ENCODE measurements around the gene AK1. TPM values are rescaled to one million over a fixed set of nuclear protein-coding genes. Genes with fewer than 3 reads are reported as not detected.

AK1 gene
- total and polyA plus RNA-seq, 9 of the 15 experiments (the other 6 are each of a cell fraction or from before 2014, with no cell fraction given): 10.1 to 71.8 (median 39.0) TPM

GRCh38 chr9:127828262-127829031 is 49.0 kb downstream of the AK1 start (continued):
- no peak for TF ChIP-seq PBX2 (CRISPR knock-in tag; IDR thresholded peaks at IDR 0.05; ENCODE audit: low read depth)
- peak; percentile 25; the same call in 1 of the 2 replicates for TF ChIP-seq PBX2 (tag; conservative IDR thresholded peaks at IDR 0.05; ENCODE audit: low read depth)
- TF ChIP-seq, protein P1, sequence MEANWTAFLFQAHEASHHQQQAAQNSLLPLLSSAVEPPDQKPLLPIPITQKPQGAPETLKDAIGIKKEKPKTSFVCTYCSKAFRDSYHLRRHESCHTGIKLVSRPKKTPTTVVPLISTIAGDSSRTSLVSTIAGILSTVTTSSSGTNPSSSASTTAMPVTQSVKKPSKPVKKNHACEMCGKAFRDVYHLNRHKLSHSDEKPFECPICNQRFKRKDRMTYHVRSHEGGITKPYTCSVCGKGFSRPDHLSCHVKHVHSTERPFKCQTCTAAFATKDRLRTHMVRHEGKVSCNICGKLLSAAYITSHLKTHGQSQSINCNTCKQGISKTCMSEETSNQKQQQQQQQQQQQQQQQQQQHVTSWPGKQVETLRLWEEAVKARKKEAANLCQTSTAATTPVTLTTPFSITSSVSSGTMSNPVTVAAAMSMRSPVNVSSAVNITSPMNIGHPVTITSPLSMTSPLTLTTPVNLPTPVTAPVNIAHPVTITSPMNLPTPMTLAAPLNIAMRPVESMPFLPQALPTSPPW (CRISPR knock-in tag; IDR thresholded peaks at IDR 0.05): peak; percentile 80
- TF ChIP-seq HDAC8 (tag; IDR thresholded peaks at IDR 0.05): no peak
- TF ChIP-seq ARID1B (IDR thresholded peaks at IDR 0.05): peak; percentile 50; the same call in 1 of the 2 replicates
- TF ChIP-seq MED1 (CRISPR knock-in tag; IDR thresholded peaks at IDR 0.05; ENCODE audit: borderline replicate concordance): no peak
- peak; percentile 93 for TF ChIP-seq ELF4 (CRISPR knock-in tag; IDR thresholded peaks at IDR 0.05)
- TF ChIP-seq TOE1 (IDR thresholded peaks at IDR 0.05; ENCODE audit: borderline replicate concordance): peak; percentile 51; the same call in 1 of the 2 replicates
- TF ChIP-seq TOE1 (CRISPR knock-in tag; IDR thresholded peaks at IDR 0.05; ENCODE audit: borderline replicate concordance, low read depth): no peak
- peak; percentile 11; the same call in 1 of the 2 replicates for TF ChIP-seq ZBTB7A (IDR thresholded peaks at IDR 0.05; ENCODE audit: borderline replicate concordance, control insufficient read depth, low read depth, low read length)
- TF ChIP-seq CTBP1 (IDR thresholded peaks at IDR 0.05; ENCODE audit: borderline replicate concordance): peak; percentile 77; the same call in 1 of the 2 replicates
- TF ChIP-seq ZC3H4 (CRISPR knock-in tag; IDR thresholded peaks at IDR 0.05; ENCODE audit: borderline replicate concordance): no peak
- no peak; the same call in 1 of the 2 replicates for TF ChIP-seq GMEB1 (CRISPR knock-in tag; IDR thresholded peaks at IDR 0.05)
- TF ChIP-seq MCM3 (IDR thresholded peaks at IDR 0.05): no peak
- TF ChIP-seq, protein P2, sequence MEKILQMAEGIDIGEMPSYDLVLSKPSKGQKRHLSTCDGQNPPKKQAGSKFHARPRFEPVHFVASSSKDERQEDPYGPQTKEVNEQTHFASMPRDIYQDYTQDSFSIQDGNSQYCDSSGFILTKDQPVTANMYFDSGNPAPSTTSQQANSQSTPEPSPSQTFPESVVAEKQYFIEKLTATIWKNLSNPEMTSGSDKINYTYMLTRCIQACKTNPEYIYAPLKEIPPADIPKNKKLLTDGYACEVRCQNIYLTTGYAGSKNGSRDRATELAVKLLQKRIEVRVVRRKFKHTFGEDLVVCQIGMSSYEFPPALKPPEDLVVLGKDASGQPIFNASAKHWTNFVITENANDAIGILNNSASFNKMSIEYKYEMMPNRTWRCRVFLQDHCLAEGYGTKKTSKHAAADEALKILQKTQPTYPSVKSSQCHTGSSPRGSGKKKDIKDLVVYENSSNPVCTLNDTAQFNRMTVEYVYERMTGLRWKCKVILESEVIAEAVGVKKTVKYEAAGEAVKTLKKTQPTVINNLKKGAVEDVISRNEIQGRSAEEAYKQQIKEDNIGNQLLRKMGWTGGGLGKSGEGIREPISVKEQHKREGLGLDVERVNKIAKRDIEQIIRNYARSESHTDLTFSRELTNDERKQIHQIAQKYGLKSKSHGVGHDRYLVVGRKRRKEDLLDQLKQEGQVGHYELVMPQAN (IDR thresholded peaks at IDR 0.05; ENCODE audit: borderline replicate concordance): peak; percentile 38; the same call in 1 of the 2 replicates
- no peak for TF ChIP-seq ID3 (CRISPR knock-in tag; IDR thresholded peaks at IDR 0.05)
- 0 out of 2 replicates have a peak, but pooled peaks have one; percentile 45 for TF ChIP-seq ID3 (tag; IDR thresholded peaks at IDR 0.05)
